ENCODE data around the gene CCNY.

The CCNY gene

GRCh38 chr10:35471435-35471834, 135.1 kb downstream of the CCNY start:
- DNase-seq (ENCODE audit: low spot score) = no peak

GRCh38 chr10:35480142-35480541, 143.8 kb downstream of the CCNY start:
- no peak for DNase-seq (ENCODE audit: low spot score)

- no peak for DNase-seq (ENCODE audit: low spot score)
Measured at GRCh38 chr10:35481413-35481812, 145.1 kb downstream of the CCNY start.

GRCh38 chr10:35486297-35486990, 150.1 kb downstream of the CCNY start:
- DNase-seq (ENCODE audit: low spot score) = no peak

- DNase-seq (ENCODE audit: low spot score) = no peak
Measured at GRCh38 chr10:35487336-35488034, 151.2 kb downstream of the CCNY start.

GRCh38 chr10:35488228-35488627, 151.9 kb downstream of the CCNY start:
- no peak for DNase-seq (ENCODE audit: low spot score)

- DNase-seq (ENCODE audit: low spot score) = no peak
Measured at GRCh38 chr10:35492386-35493195, 156.3 kb downstream of the CCNY start.

- no peak for DNase-seq (ENCODE audit: low spot score)
Measured at GRCh38 chr10:35493196-35494118, 157.1 kb downstream of the CCNY start.

- DNase-seq (ENCODE audit: low spot score) = no peak
Measured at GRCh38 chr10:35495521-35496119, 159.3 kb downstream of the CCNY start.

GRCh38 chr10:35497909-35498308, 161.6 kb downstream of the CCNY start:
- no peak for DNase-seq (ENCODE audit: low spot score)

GRCh38 chr10:35498693-35499092, 162.4 kb downstream of the CCNY start:
- DNase-seq (ENCODE audit: low spot score) = no peak

- DNase-seq (ENCODE audit: low spot score) = no peak
Measured at GRCh38 chr10:35501923-35502322, 165.6 kb downstream of the CCNY start.

GRCh38 chr10:35502692-35503091, 166.4 kb downstream of the CCNY start:
- no peak for DNase-seq (ENCODE audit: low spot score)

GRCh38 chr10:35503578-35503977, 167.3 kb downstream of the CCNY start:
- DNase-seq (ENCODE audit: low spot score) = no peak

GRCh38 chr10:35504132-35504531, 167.8 kb downstream of the CCNY start:
- no peak for DNase-seq (ENCODE audit: low spot score)

GRCh38 chr10:35505241-35505873, 169.0 kb downstream of the CCNY start:
- DNase-seq (ENCODE audit: low spot score) = no peak

- DNase-seq (ENCODE audit: low spot score) = no peak
Measured at GRCh38 chr10:35506741-35507140, 170.4 kb downstream of the CCNY start.

GRCh38 chr10:35507519-35508109, 171.3 kb downstream of the CCNY start:
- DNase-seq (ENCODE audit: low spot score) = no peak

GRCh38 chr10:35508647-35509046, 172.3 kb downstream of the CCNY start:
- no peak for DNase-seq (ENCODE audit: low spot score)

GRCh38 chr10:35510891-35511290, 174.6 kb downstream of the CCNY start:
- DNase-seq (ENCODE audit: low spot score) = no peak
